Body of pancreas (tissue), 4 donors: ENCODE results near the gene CCDC93. TPM values are rescaled to one million over a fixed set of nuclear protein-coding genes. Genes with fewer than 3 reads are reported as not detected.

Source experiments
- ATAC-seq: fragments of 150-250 bp; one replicate; pipeline ENCODE4 v1.9.1; 2016
- DNase-seq, 4 donors: peaks; one replicate each; pipeline ENCODE4 v3.0.0-alpha.2; 2019
- H3K27ac ChIP-seq, 4 donors: fragments of 200-600 bp; sonication (generic); 1 replicate in 3 of 4; 2 replicates in 1 of 4; pipeline versions ENCODE4 v1.5.1 to v1.6.1; 2016 to 2019; ENCODE audit warnings: mild to moderate bottlenecking in 1 of 4, mixed read lengths in 1 of 4, moderate library complexity in 1 of 4
- H3K27me3 ChIP-seq, 2 donors: fragments of 200-600 bp; sonication (generic); one replicate each; pipeline ENCODE4 v1.6.0; 2016; ENCODE audit warnings: mild to moderate bottlenecking in 1 of 2
- H3K36me3 ChIP-seq, 2 donors: fragments of 200-600 bp; sonication (generic); replicated peaks in 1 of 2; 2 replicates each; pipeline ENCODE4 v1.5.1; 2016; ENCODE audit warnings: low read depth in 2 of 2; ENCODE audit not compliant: insufficient read depth in 1 of 2
- H3K4me1 ChIP-seq: fragments of 200-600 bp; sonication (generic); one replicate; pipeline ENCODE4 v1.6.0; 2016
- H3K4me3 ChIP-seq, 2 donors: fragments of 200-600 bp; sonication (generic); 1 replicate in 1 of 2; 2 replicates in 1 of 2; pipeline ENCODE4 v1.5.1; 2016 to 2019
- H3K9me3 ChIP-seq, 3 donors: fragments of 200-600 bp; sonication (generic); 1 replicate in 2 of 3; 2 replicates in 1 of 3; pipeline ENCODE4 v1.5.1; 2016
- CTCF ChIP-seq, 7 experiments: fragments of 450-650 bp in 4 of 7; fragments of 200-600 bp in 3 of 7; sonication (generic) in 3 of 7; IDR thresholded peaks; one replicate each; pipeline ENCODE4 v1.5.1; 2016 to 2019; ENCODE audit warnings: antibody characterized with exemption in 7 of 7
- POLR2A ChIP-seq, 3 donors: fragments of 450-650 bp; IDR thresholded peaks; one replicate each; pipeline ENCODE4 v1.6.1; 2016; ENCODE audit warnings: antibody characterized with exemption in 3 of 3, mild to moderate bottlenecking in 2 of 3
- WGBS, 2 donors: methylation state at CpG; one replicate each; pipeline ENCODE4 v1.1.5; 2017; 5-methylcytosine and 5-hydroxymethylcytosine counted together
- intact Hi-C: fragments of 100-400 bp; cut with DNase I; formaldehyde crosslinking; loops from one replicate; pipeline ENCODE4 v1.15.1; 2023
- total RNA-seq, 2 donors: library from RNA; depleted of rRNA; stranded (reverse); fragments of >200 nt; gene quantifications; one replicate each; pipeline ENCODE4 v1.1.0, GENCODE V29; 2016

Gene CCDC93
- total RNA-seq, 2 donors from 2014 or later: 27.0 to 36.6 TPM

GRCh38 chr2:118000041-118000440 is 13.8 kb downstream of the CCDC93 start:
- Histone ChIP-seq H3K4me3 (no peak overlapping the region), H3K27me3 (no peaks in the 10 kb centered on the region), H3K4me1 (peaks cover 8% of the 10 kb centered on the region), H3K27ac (no peak overlapping the region), H3K36me3 (peaks cover 0 to 16% of the 10 kb centered on the region in 2 donors), H3K9me3 (no peaks in the 10 kb centered on the region)
- WGBS, 2 donors: 86 to 93% methylated on average over 4 of the region's 4 CpGs
- intact Hi-C loops: loop anchor here (10.0 kb wide), 1 partner anchor 165 kb away; no protein-coding TSS in a partner anchor
- no peak for ATAC-seq
- DNase-seq: no peak
- TF ChIP-seq CTCF (IDR thresholded peaks at IDR 0.05): no peak
- no peak for TF ChIP-seq POLR2A (IDR thresholded peaks at IDR 0.05)

GRCh38 chr2:117997872-117998454 is 15.9 kb downstream of the CCDC93 start:
- Histone ChIP-seq H3K4me3 (no peak overlapping the region), H3K4me1 (peaks cover 8% of the 10 kb centered on the region), H3K27ac (no peak overlapping the region), H3K36me3 (peaks cover 0 to 23% of the 10 kb centered on the region in 2 donors), H3K9me3 (no peaks in the 10 kb centered on the region), H3K27me3 (no peaks in the 10 kb centered on the region)
- WGBS, 2 donors: 33 to 59% methylated on average over 3 of the region's 3 CpGs
- DNase-seq: peak in 1 of 4 donors; percentile 30
- TF ChIP-seq CTCF (IDR thresholded peaks at IDR 0.05) (no peak), POLR2A (IDR thresholded peaks at IDR 0.05) (no peak)
- peak; percentile 88 for ATAC-seq
- intact Hi-C loops: no loop called here

GRCh38 chr2:117996525-117996924 is 17.3 kb downstream of the CCDC93 start:
- ATAC-seq (no peak), DNase-seq (no peak)
- WGBS, 2 donors: 64 to 69% methylated on average over 3 of the region's 3 CpGs
- no peaks in the 10 kb centered on the region for H3K27me3 ChIP-seq
- H3K36me3 ChIP-seq: peaks cover 0 to 28% of the 10 kb centered on the region in 2 donors
- TF ChIP-seq CTCF (IDR thresholded peaks at IDR 0.05): no peak
- no peak for TF ChIP-seq POLR2A (IDR thresholded peaks at IDR 0.05)
- no peaks in the 10 kb centered on the region for H3K9me3 ChIP-seq
- H3K4me3 ChIP-seq: no peak overlapping the region
- H3K27ac ChIP-seq: no peak overlapping the region
- intact Hi-C loops: no loop called here
- H3K4me1 ChIP-seq: peaks cover 8% of the 10 kb centered on the region

GRCh38 chr2:117994729-117995128 is 19.1 kb downstream of the CCDC93 start:
- DNase-seq (no peak), ATAC-seq (no peak)
- TF ChIP-seq POLR2A (IDR thresholded peaks at IDR 0.05) (no peak), CTCF (IDR thresholded peaks at IDR 0.05) (no peak)
- intact Hi-C loops: no loop called here
- 76 to 89% methylated on average over 4 of the region's 4 CpGs for WGBS, 2 donors
- H3K27ac ChIP-seq: no peak overlapping the region
- no peak overlapping the region for H3K4me3 ChIP-seq
- peaks cover 8% of the 10 kb centered on the region for H3K4me1 ChIP-seq
- H3K36me3 ChIP-seq: peaks cover 0 to 27% of the 10 kb centered on the region in 2 donors
- no peaks in the 10 kb centered on the region for H3K27me3 ChIP-seq
- H3K9me3 ChIP-seq: no peaks in the 10 kb centered on the region

- no peak overlapping the region for H3K4me3 ChIP-seq
- TF ChIP-seq POLR2A (IDR thresholded peaks at IDR 0.05): no peak
- TF ChIP-seq CTCF (IDR thresholded peaks at IDR 0.05): no peak
- H3K9me3 ChIP-seq: no peaks in the 10 kb centered on the region
- 95 to 96% methylated on average over 1 of the region's 1 CpG for WGBS, 2 donors
- no peak for ATAC-seq
- no peaks in the 10 kb centered on the region for H3K27me3 ChIP-seq
- H3K36me3 ChIP-seq: peaks cover 0 to 22% of the 10 kb centered on the region in 2 donors
- no peak for DNase-seq
- intact Hi-C loops: no loop called here
- no peaks in the 10 kb centered on the region for H3K4me1 ChIP-seq
- H3K27ac ChIP-seq: no peak overlapping the region
Observed at GRCh38 chr2:117989854-117990438, 23.9 kb downstream of the CCDC93 start.
